AG04450 (cell line): Measurements from ENCODE around the gene ERP29. TPM values are rescaled to one million over a fixed set of nuclear protein-coding genes. Genes with fewer than 3 reads are reported as not detected.

Experiments
- CTCF ChIA-PET: fragments of 300-600, 350-600 bp; formaldehyde crosslinking; extraction: SDS; loops from one replicate; lab custom pipeline; 2022; ENCODE audit warnings: antibody characterized with exemption, inconsistent platforms; lab: Charles Lee
- POLR2A ChIA-PET: fragments of 350-600 bp; formaldehyde crosslinking; extraction: SDS; loops from one replicate; lab custom pipeline; 2021; ENCODE audit warnings: antibody characterized with exemption, inconsistent platforms; lab: Yijun Ruan, JAX
- DNase-seq: peaks from one replicate; pipeline ENCODE4 v3.0.0-alpha.2; 2011; ENCODE audit warnings: low read depth, low spot score
- H3K27ac ChIP-seq: one replicate; pipeline ENCODE4 v1.5.1; 2012; ENCODE audit warnings: low read depth, low read length, control low read depth
- H3K27me3 ChIP-seq: one replicate; pipeline ENCODE4 v1.6.0; 2012; ENCODE audit warnings: low read length; ENCODE audit not compliant: control insufficient read depth, insufficient read depth
- H3K4me3 ChIP-seq: 2 replicates; pipeline ENCODE4 v1.5.1; 2011; ENCODE audit warnings: mild to moderate bottlenecking, low read depth, low read length, control low read depth
- H3K9me3 ChIP-seq: 2 replicates; pipeline ENCODE4 v1.5.1; 2012; ENCODE audit warnings: low read length; ENCODE audit not compliant: control insufficient read depth, insufficient read depth
- polyA minus RNA-seq: library from RNA; depleted of rRNA, polyadenylated mRNA; stranded (reverse); fragments of >200 nt; gene quantifications from 2 replicates; pipeline ENCODE4 v1.2.3, GENCODE V29; 2011; rRNA and poly(A)+ RNA removed
- polyA plus RNA-seq: library from polyadenylated mRNA; depleted of rRNA; stranded (reverse); fragments of >200 nt; gene quantifications from 2 replicates; pipeline ENCODE4 v1.2.3, GENCODE V29; 2011; rRNA removed
- TF ChIP-seq, protein P1 (sequence below): IDR thresholded peaks from 2 replicates; pipeline ENCODE4 v1.5.1; 2011; ENCODE audit warnings: low read depth, low read length, control low read depth, inconsistent platforms

Gene ERP29
- polyA plus RNA-seq (112 and 125 TPM in 2 replicates), polyA minus RNA-seq (25.9 and 28.7 TPM in 2 replicates)

DNA sequence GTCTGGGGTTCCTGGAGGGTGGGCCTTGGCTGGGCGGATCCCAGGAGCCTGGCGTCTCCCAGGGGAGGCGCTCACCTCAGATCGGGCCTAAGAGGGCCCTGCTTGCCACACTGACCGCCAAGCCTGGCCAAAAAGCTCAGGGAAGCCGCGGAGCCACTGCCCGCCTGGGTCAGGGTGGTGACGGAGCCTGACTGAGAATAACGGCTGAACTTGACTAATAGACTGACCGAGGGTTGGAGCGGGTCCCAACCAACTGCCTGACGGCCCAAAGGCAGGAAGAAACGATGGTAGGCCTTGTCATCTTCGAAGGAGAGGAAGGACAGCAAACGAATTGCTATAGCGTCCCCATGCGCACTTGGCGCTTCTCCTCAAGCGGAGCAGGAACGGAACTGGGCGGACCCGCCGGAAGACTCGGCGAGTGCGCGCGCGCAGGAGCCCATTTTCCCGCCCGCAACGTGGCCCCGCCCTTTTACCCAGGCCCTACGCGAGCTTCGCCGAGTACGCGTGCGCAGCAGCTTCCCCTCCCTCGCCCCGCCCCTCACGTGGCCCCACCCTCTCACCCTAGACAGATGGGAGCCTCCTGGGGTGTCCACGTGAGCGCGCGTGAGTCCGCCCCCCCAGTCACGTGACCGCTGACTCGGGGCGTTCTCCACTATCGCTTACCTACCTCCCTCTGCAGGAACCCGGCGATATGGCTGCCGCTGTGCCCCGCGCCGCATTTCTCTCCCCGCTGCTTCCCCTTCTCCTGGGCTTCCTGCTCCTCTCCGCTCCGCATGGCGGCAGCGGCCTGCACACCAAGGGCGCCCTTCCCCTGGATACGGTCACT lies at the start of gene ERP29, which contains the start of gene TMEM116:
TSS of gene ERP29 (plus strand) at position 652 of the 826 bp plus-strand sequence. CDS start at position 692, 40 bp downstream.
TSS of gene TMEM116 (minus strand) at position 391 of the 826 bp plus-strand sequence. CDS start 7,895 bp downstream, outside the sequence.
- Histone ChIP-seq H3K9me3 (peaks cover 8% of the 10 kb centered on the region; the same call in 1 of the 2 replicates), H3K27ac (peak within 1 kb of the TSS; percentile 91), H3K4me3 (peak within 1 kb of the TSS; percentile 96), H3K27me3 (no peaks in the 10 kb centered on the region)
- ChIA-PET POLR2A (interaction anchor here (0.8 to 1.6 kb wide), 6 partner anchors 9 to 645 kb away, joined by 3 to 8 read pairs (median 5); no protein-coding TSS in a partner anchor), CTCF (interaction anchor here (0.6 to 2.9 kb wide), 8 partner anchors 11 to 72 kb away, joined by 3 to 20 read pairs (median 4); no protein-coding TSS in a partner anchor)
- TF ChIP-seq, protein P1, sequence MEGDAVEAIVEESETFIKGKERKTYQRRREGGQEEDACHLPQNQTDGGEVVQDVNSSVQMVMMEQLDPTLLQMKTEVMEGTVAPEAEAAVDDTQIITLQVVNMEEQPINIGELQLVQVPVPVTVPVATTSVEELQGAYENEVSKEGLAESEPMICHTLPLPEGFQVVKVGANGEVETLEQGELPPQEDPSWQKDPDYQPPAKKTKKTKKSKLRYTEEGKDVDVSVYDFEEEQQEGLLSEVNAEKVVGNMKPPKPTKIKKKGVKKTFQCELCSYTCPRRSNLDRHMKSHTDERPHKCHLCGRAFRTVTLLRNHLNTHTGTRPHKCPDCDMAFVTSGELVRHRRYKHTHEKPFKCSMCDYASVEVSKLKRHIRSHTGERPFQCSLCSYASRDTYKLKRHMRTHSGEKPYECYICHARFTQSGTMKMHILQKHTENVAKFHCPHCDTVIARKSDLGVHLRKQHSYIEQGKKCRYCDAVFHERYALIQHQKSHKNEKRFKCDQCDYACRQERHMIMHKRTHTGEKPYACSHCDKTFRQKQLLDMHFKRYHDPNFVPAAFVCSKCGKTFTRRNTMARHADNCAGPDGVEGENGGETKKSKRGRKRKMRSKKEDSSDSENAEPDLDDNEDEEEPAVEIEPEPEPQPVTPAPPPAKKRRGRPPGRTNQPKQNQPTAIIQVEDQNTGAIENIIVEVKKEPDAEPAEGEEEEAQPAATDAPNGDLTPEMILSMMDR = peak; percentile 60
- DNase-seq = peak; percentile 98

DNA sequence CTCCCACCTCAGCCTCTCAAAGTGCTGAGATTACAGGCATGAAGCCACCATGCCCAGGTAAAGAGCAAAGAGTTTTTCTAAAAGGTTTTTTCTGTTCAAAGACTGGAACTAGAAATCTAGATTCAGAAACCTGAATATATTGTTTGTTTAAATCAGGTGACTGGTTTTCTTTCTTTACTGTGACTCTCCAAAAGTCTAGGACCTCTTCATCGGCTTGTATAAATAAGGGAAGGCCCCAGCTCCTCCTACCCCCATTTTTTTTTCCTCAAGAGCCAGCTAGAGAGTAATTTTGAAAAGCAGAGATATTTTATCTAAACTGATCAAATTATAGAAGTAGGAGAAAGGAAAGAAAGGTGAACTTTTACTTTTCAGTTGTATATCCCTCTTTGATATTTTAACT lies 48.3 kb upstream of the ERP29 start:
- TF ChIP-seq, protein P1 = no peak
- H3K27me3 ChIP-seq = no peaks in the 10 kb centered on the region
- peaks cover 9% of the 10 kb centered on the region for H3K9me3 ChIP-seq
- no peak overlapping the region for H3K27ac ChIP-seq
- no peak overlapping the region for H3K4me3 ChIP-seq
- ChIA-PET CTCF (no interaction called here), POLR2A (no interaction called here)
- DNase-seq = no peak

GRCh38 chr12:111971800-111972199 lies 41.4 kb upstream of the ERP29 start:
- POLR2A ChIA-PET = no interaction called here
- Histone ChIP-seq H3K4me3 (no peak overlapping the region), H3K27me3 (no peaks in the 10 kb centered on the region), H3K27ac (no peak overlapping the region), H3K9me3 (peaks cover 19% of the 10 kb centered on the region)
- CTCF ChIA-PET = interaction anchor here (0.7 kb wide), 1 partner anchor 381 kb away, joined by 4 read pairs; no protein-coding TSS in a partner anchor
- no peak for DNase-seq
- TF ChIP-seq, protein P1 = no peak

- H3K27me3 ChIP-seq = no peaks in the 10 kb centered on the region
- TF ChIP-seq, protein P1 = no peak
- H3K27ac ChIP-seq = no peak overlapping the region
- DNase-seq = peak; percentile 2
- peaks cover 6% of the 10 kb centered on the region for H3K9me3 ChIP-seq
- no peak overlapping the region for H3K4me3 ChIP-seq
- POLR2A ChIA-PET = interaction anchor here (0.5 to 1.2 kb wide), 2 partner anchors 37 to 390 kb away, joined by 3 read pairs; partner anchors contain the start of genes ERP29 and TMEM116
- CTCF ChIA-PET = interaction anchor here (0.8 kb wide), 1 partner anchor 30 kb away, joined by 5 read pairs; no protein-coding TSS in a partner anchor
Measured at GRCh38 chr12:111975161-111975931, 37.9 kb upstream of the ERP29 start.
